Kidney (tissue), 14 donors: ENCODE data around the gene DOK7. TPM values are rescaled to one million over a fixed set of nuclear protein-coding genes. Genes with fewer than 3 reads are reported as not detected.
"Not testable (repeated sequence)": the region's sequence is repeated elsewhere in the genome, so short reads cannot be mapped to it uniquely, and the experiment has no call there.

Experiments used
- DNase-seq, 5 donors: peaks; one replicate each; pipeline ENCODE4 v3.0.0-alpha.2; 2013 to 2020
- FAIRE-seq: peaks from 2 replicates; lab custom pipeline; 2012; peaks lifted over from hg19 to GRCh38; lab: Jason Lieb, UNC
- H3K27ac ChIP-seq, 2 donors: one replicate each; pipeline ENCODE4 v1.7.0; 2013; ENCODE audit warnings: low read depth in 2 of 2, low read length in 2 of 2, inconsistent platforms in 1 of 2
- H3K27me3 ChIP-seq: one replicate; pipeline ENCODE4 v1.7.1; 2013; ENCODE audit warnings: low read length, inconsistent platforms; ENCODE audit not compliant: control insufficient read depth, insufficient read depth
- H3K36me3 ChIP-seq, 3 donors: one replicate each; pipeline versions ENCODE4 v1.7.0 to v1.7.1; 2013; ENCODE audit warnings: low read length in 3 of 3, control low read depth in 1 of 3, inconsistent platforms in 1 of 3; ENCODE audit not compliant: insufficient read depth in 3 of 3, control insufficient read depth in 2 of 3
- H3K4me1 ChIP-seq, 3 donors: one replicate each; pipeline versions ENCODE4 v1.7.0 to v1.7.1; 2013; ENCODE audit warnings: low read length in 3 of 3, inconsistent platforms in 1 of 3, low read depth in 1 of 3; ENCODE audit not compliant: control insufficient read depth in 2 of 3, insufficient read depth in 2 of 3
- H3K4me3 ChIP-seq, 3 donors: one replicate each; pipeline versions ENCODE4 v1.7.0 to v1.8.1; 2013; ENCODE audit warnings: low read length in 3 of 3, control low read depth in 1 of 3, inconsistent platforms in 1 of 3
- H3K9ac ChIP-seq, 3 donors: one replicate each; pipeline versions ENCODE4 v1.7.0 to v1.7.1; 2013; ENCODE audit warnings: low read length in 3 of 3, control low read depth in 1 of 3, inconsistent platforms in 1 of 3
- H3K9me3 ChIP-seq, 3 donors: one replicate each; pipeline versions ENCODE4 v1.7.0 to v1.7.1; 2013; ENCODE audit warnings: low read length in 3 of 3, control low read depth in 1 of 3, inconsistent platforms in 1 of 3; ENCODE audit not compliant: control insufficient read depth in 2 of 3, insufficient read depth in 1 of 3
- intact Hi-C: fragments of 100-400 bp; cut with DNase I; formaldehyde crosslinking; loops from one replicate; pipeline ENCODE4 v1.11.1; 2022
- polyA plus RNA-seq: library from polyadenylated mRNA; stranded (reverse); fragments of 350-450 nt; fragmentation: Illumina TruSeq; extraction: RNeasy Lipid Tissue Mini Kit (QIAGEN cat#74804); gene quantifications from one replicate; pipeline ENCODE4 v1.2.3, GENCODE V29; 2014; ENCODE audit warnings: low read depth, low replicate concordance; ENCODE audit not compliant: insufficient read depth
- total RNA-seq: library from RNA; stranded (reverse); fragmentation: NEBNext Ultra II Directional; extraction: Animal tissue kit (Norgen Biotek cat#: 25700); gene quantifications from one replicate; pipeline ENCODE4 v1.2.1, GENCODE V29; 2021
- TF ChIP-seq, protein P1 (sequence below): IDR thresholded peaks from 3 replicates; pipeline ENCODE4 v1.5.1; 2012; ENCODE audit warnings: mild to moderate bottlenecking, moderate library complexity, borderline replicate concordance; ENCODE audit not compliant: insufficient read depth; ENCODE audit errors: extremely low read depth
- donor health status: control.
- donor health status: control.
- donor health status: control.
- donor health status: control.
- donor health status: control.
- donor health status: DM: yes; HTN: yes; CAD: no.
- donor health status: Normal renal cell carcinoma (clear cell type).

The DOK7 gene
- total and polyA plus RNA-seq, 2 donors from 2014 or later, result 1.2 to 7.0 TPM

DNA sequence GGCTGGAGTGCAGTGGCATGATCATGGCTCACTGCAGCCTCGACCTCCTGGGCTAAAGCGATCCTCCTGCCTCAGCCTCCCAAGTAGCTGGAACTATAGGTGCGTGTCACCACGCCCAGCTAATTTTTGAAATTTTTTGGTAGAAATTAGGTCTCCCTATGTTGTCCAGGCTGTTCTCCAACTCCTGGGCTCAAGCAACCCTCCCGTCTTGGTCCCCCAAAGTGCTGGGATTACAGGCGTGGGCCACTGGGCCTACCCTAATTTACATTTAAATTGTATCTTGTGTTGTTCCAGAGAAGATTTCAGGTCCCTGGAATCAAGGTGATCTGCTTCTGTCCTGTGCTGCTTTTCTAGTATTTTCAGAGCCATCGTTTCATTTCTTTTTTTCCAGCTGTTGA lies 70.3 kb downstream of the DOK7 start:
- Histone ChIP-seq H3K27ac (no peak overlapping the region), H3K36me3 (peaks cover 0 to 4% (median 0%) of the 10 kb centered on the region in 3 donors), H3K9ac (no peak overlapping the region), H3K4me3 (no peak overlapping the region), H3K27me3 (no peaks in the 10 kb centered on the region), H3K9me3 (no peaks in the 10 kb centered on the region), H3K4me1 (peaks cover 0 to 27% (median 5%) of the 10 kb centered on the region in 3 donors)
- TF ChIP-seq, protein P1, sequence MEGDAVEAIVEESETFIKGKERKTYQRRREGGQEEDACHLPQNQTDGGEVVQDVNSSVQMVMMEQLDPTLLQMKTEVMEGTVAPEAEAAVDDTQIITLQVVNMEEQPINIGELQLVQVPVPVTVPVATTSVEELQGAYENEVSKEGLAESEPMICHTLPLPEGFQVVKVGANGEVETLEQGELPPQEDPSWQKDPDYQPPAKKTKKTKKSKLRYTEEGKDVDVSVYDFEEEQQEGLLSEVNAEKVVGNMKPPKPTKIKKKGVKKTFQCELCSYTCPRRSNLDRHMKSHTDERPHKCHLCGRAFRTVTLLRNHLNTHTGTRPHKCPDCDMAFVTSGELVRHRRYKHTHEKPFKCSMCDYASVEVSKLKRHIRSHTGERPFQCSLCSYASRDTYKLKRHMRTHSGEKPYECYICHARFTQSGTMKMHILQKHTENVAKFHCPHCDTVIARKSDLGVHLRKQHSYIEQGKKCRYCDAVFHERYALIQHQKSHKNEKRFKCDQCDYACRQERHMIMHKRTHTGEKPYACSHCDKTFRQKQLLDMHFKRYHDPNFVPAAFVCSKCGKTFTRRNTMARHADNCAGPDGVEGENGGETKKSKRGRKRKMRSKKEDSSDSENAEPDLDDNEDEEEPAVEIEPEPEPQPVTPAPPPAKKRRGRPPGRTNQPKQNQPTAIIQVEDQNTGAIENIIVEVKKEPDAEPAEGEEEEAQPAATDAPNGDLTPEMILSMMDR, result no peak
- peak in 1 of 5 donors; percentile 20 for DNase-seq
- no peak for FAIRE-seq
- intact Hi-C loops, result no loop called here

GRCh38 chr4:3535812-3536211 lies 72.7 kb downstream of the DOK7 start:
- H3K36me3 ChIP-seq, H3K9me3 ChIP-seq, H3K27me3 ChIP-seq, intact Hi-C loops, FAIRE-seq, H3K9ac ChIP-seq, H3K27ac ChIP-seq, H3K4me3 ChIP-seq: not testable (repeated sequence)
- DNase-seq, result peak in 1 of 5 donors; percentile 8
- peaks cover 0 to 14% (median 0%) of the 10 kb centered on the region in 3 donors for H3K4me1 ChIP-seq

DNA sequence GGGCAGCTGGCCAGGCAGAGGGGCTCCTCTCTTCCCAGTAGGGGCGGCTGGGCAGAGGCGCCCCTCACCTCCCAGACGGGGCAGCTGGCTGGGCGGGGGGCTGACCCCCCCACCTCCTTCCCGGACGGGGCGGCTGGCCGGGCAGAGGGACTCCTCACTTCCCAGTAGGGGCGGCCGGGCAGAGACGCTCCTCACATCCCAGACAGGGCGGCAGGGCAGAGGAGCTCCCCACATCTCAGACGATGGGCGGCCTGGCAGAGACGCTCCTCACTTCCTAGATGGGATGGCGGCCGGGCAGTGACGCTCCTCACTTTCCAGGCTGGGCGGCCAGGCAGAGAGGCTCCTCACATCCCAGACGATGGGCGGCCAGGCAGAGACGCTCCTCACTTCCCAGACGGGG lies 75.8 kb downstream of the DOK7 start:
- H3K36me3 ChIP-seq, H3K9ac ChIP-seq, H3K27me3 ChIP-seq, intact Hi-C loops, H3K27ac ChIP-seq, H3K4me3 ChIP-seq, FAIRE-seq, H3K4me1 ChIP-seq, H3K9me3 ChIP-seq: not testable (repeated sequence)
- peak in 1 of 5 donors; percentile 55 for DNase-seq

- H3K27me3 ChIP-seq, H3K9ac ChIP-seq, DNase-seq, FAIRE-seq, H3K9me3 ChIP-seq, H3K36me3 ChIP-seq, H3K4me1 ChIP-seq, intact Hi-C loops, H3K4me3 ChIP-seq, H3K27ac ChIP-seq: not testable (repeated sequence)
Measured at GRCh38 chr4:3543415-3543814, 80.3 kb downstream of the DOK7 start.

Other genes starting within 250 kb of the DOK7 start
- 0.91 TPM for gene MSANTD1, start 214.1 kb upstream of the DOK7 start, total RNA-seq
- not detected for gene MSANTD1, start 214.1 kb upstream of the DOK7 start, polyA plus RNA-seq
- gene RGS12, start 170.3 kb upstream of the DOK7 start, total RNA-seq, result 35.5 TPM
- 18.0 TPM for gene RGS12, start 170.3 kb upstream of the DOK7 start, polyA plus RNA-seq
- gene HGFAC, start 21.3 kb upstream of the DOK7 start, total RNA-seq, result 1.6 TPM
- 0.86 TPM for gene HGFAC, start 21.3 kb upstream of the DOK7 start, polyA plus RNA-seq
- 204 TPM for gene LRPAP1, start 69.1 kb downstream of the DOK7 start, total RNA-seq
- 373 TPM for gene LRPAP1, start 69.1 kb downstream of the DOK7 start, polyA plus RNA-seq